GM19035 (cell line): ENCODE data around the gene MCRIP2.

Experiments
- ATAC-seq: cut with Tn5 transposase; IDR thresholded peaks from one replicate; pipeline ENCODE4 v1.9.1; 2021; ENCODE audit not compliant: unreplicated experiment

The MCRIP2 gene

GRCh38 chr16:647173-647902 is 5.7 kb downstream of the MCRIP2 start:
- ATAC-seq: no peak

GRCh38 chr16:648071-648780 is 6.6 kb downstream of the MCRIP2 start:
- no peak for ATAC-seq

- peak; percentile 78 for ATAC-seq
These were observed 7.4 kb downstream of the MCRIP2 start, which contains the start of gene WDR90 for GRCh38 chr16:648781-649589. TSS of gene WDR90 (plus strand) at chr16:649365. CDS start at chr16:649417, 52 bp downstream.

GRCh38 chr16:649631-650030 is 8.0 kb downstream of the MCRIP2 start:
- ATAC-seq: peak; percentile 12

- no peak for ATAC-seq
These were observed 10.2 kb downstream of the MCRIP2 start for GRCh38 chr16:651844-652243.

GRCh38 chr16:652454-653305 is 11.1 kb downstream of the MCRIP2 start:
- no peak for ATAC-seq

GRCh38 chr16:654034-654433 is 12.4 kb downstream of the MCRIP2 start:
- no peak for ATAC-seq

- ATAC-seq: no peak
These were observed 15.9 kb downstream of the MCRIP2 start for GRCh38 chr16:657487-657886.

GRCh38 chr16:658679-659571 is 17.3 kb downstream of the MCRIP2 start:
- no peak for ATAC-seq

GRCh38 chr16:659618-660017 is 18.0 kb downstream of the MCRIP2 start:
- no peak for ATAC-seq

GRCh38 chr16:660132-660458 is 18.5 kb downstream of the MCRIP2 start:
- ATAC-seq: no peak

- ATAC-seq: peak; percentile 52
These were observed 19.0 kb downstream of the MCRIP2 start for GRCh38 chr16:660459-661183.

- ATAC-seq: peak; percentile 21
These were observed 19.7 kb downstream of the MCRIP2 start for GRCh38 chr16:661184-661821.

GRCh38 chr16:662095-662494 is 20.5 kb downstream of the MCRIP2 start:
- no peak for ATAC-seq

GRCh38 chr16:662597-662996 is 21.0 kb downstream of the MCRIP2 start:
- ATAC-seq: no peak

GRCh38 chr16:666572-666971 is 24.9 kb downstream of the MCRIP2 start:
- ATAC-seq: no peak

- no peak for ATAC-seq
These were observed 25.6 kb downstream of the MCRIP2 start for GRCh38 chr16:667113-667779.
